ENCODE data around the gene CFAP54.

DNA sequence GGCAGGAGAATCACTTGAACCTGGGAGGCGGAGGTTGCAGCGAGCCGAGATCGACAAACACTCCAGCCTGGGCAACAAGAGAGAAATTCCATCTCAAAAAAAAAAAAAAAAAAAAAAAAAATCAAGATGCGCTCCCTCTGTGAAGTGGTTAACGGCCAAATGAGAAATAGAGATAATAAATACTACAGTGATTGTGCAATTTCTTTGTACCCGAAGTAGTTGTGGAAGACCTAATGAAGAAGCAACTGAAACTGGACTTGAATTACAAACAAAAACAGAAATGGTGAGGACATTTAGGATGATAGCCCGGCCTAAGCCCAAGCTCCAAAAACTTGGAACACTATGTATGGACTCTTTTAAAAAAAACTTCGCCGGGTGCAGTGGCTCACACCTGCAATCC is 45.0 kb upstream of the CFAP54 start:
- TF ChIP-seq, protein P1, sequence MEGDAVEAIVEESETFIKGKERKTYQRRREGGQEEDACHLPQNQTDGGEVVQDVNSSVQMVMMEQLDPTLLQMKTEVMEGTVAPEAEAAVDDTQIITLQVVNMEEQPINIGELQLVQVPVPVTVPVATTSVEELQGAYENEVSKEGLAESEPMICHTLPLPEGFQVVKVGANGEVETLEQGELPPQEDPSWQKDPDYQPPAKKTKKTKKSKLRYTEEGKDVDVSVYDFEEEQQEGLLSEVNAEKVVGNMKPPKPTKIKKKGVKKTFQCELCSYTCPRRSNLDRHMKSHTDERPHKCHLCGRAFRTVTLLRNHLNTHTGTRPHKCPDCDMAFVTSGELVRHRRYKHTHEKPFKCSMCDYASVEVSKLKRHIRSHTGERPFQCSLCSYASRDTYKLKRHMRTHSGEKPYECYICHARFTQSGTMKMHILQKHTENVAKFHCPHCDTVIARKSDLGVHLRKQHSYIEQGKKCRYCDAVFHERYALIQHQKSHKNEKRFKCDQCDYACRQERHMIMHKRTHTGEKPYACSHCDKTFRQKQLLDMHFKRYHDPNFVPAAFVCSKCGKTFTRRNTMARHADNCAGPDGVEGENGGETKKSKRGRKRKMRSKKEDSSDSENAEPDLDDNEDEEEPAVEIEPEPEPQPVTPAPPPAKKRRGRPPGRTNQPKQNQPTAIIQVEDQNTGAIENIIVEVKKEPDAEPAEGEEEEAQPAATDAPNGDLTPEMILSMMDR (conservative IDR thresholded peaks at IDR 0.05; ENCODE audit: low read depth, low read length) = no peak
- no peak for TF ChIP-seq EZH2 (IDR thresholded peaks at IDR 0.05; ENCODE audit: borderline replicate concordance, low read depth, low read length, poor library complexity, severe bottlenecking)

All from A673 (cell line).